HG02981 (cell line): ENCODE measurements around the gene GPR15LG.

ENCODE experiments used
- ATAC-seq: cut with Tn5 transposase; IDR thresholded peaks from one replicate; pipeline ENCODE4 v1.9.1; 2021; ENCODE audit warnings: mild to moderate bottlenecking, moderate library complexity; ENCODE audit not compliant: unreplicated experiment

The GPR15LG gene

GRCh38 chr10:84191106-84191505 is 17.5 kb downstream of the GPR15LG start:
- no peak for ATAC-seq

GRCh38 chr10:84193327-84193726 is 19.7 kb downstream of the GPR15LG start:
- no peak for ATAC-seq

- no peak for ATAC-seq
Observed at GRCh38 chr10:84193846-84194423, 20.3 kb downstream of the GPR15LG start.

GRCh38 chr10:84194424-84195043 is 20.9 kb downstream of the GPR15LG start, which contains the start of gene CDHR1:
CDHR1 (plus strand) TSS chr10:84194537; CDS start chr10:84194761, 224 bp downstream.
- ATAC-seq: peak; percentile 75

GRCh38 chr10:84195044-84195830 is 21.6 kb downstream of the GPR15LG start:
- ATAC-seq: no peak

- no peak for ATAC-seq
Observed at GRCh38 chr10:84196083-84196482, 22.5 kb downstream of the GPR15LG start.

- no peak for ATAC-seq
Observed at GRCh38 chr10:84196941-84197340, 23.3 kb downstream of the GPR15LG start.

GRCh38 chr10:84197643-84198042 is 24.0 kb downstream of the GPR15LG start:
- ATAC-seq: no peak

GRCh38 chr10:84198206-84198915 is 24.8 kb downstream of the GPR15LG start:
- ATAC-seq: no peak

- ATAC-seq: no peak
Observed at GRCh38 chr10:84200537-84201243, 27.1 kb downstream of the GPR15LG start.

- ATAC-seq: no peak
Observed at GRCh38 chr10:84201244-84201606, 27.6 kb downstream of the GPR15LG start.

- no peak for ATAC-seq
Observed at GRCh38 chr10:84201682-84202081, 28.1 kb downstream of the GPR15LG start.

- no peak for ATAC-seq
Observed at GRCh38 chr10:84202349-84202748, 28.7 kb downstream of the GPR15LG start.

GRCh38 chr10:84204122-84204521 is 30.5 kb downstream of the GPR15LG start:
- peak; percentile 38 for ATAC-seq

- ATAC-seq: no peak
Observed at GRCh38 chr10:84204610-84205009, 31.0 kb downstream of the GPR15LG start.

GRCh38 chr10:84205049-84205852 is 31.6 kb downstream of the GPR15LG start:
- peak; percentile 84 for ATAC-seq

- no peak for ATAC-seq
Observed at GRCh38 chr10:84205853-84206525, 32.4 kb downstream of the GPR15LG start.

- no peak for ATAC-seq
Observed at GRCh38 chr10:84208023-84208422, 34.4 kb downstream of the GPR15LG start.

GRCh38 chr10:84211566-84211965 is 38.0 kb downstream of the GPR15LG start:
- ATAC-seq: no peak
